ENCODE measurements around the gene TSKS.
A peak's percentile ranks its signal among the peaks of the same experiment; 100 is the strongest.

The TSKS gene

DNA sequence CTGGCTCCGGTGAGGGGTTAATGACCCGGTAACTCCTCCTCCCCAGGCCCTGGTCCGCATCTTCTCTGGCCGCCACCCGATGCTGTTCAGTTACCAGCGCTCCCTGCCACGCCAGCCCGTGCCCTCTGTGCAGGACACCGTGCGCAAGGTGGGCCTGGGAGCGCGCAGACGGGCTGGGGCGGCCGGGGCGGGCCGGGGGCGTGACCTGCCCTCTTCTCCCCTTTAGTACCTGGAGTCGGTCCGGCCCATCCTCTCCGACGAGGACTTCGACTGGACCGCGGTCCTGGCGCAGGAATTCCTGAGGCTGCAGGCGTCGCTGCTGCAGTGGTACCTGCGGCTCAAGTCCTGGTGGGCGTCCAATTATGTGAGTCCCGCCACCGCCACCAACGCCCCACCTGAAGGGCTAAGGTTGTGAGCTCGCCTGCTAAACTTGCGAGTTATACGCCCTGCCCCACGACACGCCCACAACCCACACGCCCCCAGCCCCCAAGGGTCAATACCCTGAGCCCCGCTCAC, 61.8 kb downstream of the TSKS start:
- Histone ChIP-seq H3K27ac (ENCODE audit: insufficient read depth, low read depth, low read length, poor library complexity, severe bottlenecking) (no peak overlapping the region), H3K4me1 (ENCODE audit: control insufficient read depth, insufficient read depth, low read length) (no peaks in the 10 kb centered on the region), H3K9me3 (ENCODE audit: control insufficient read depth, low read length) (no peaks in the 10 kb centered on the region), H3K27me3 (ENCODE audit: control insufficient read depth, insufficient read depth, low read length, poor library complexity, severe bottlenecking) (peaks cover 7% of the 10 kb centered on the region), H3K36me3 (ENCODE audit: control insufficient read depth, insufficient read depth, low read length) (peaks cover 15% of the 10 kb centered on the region), H3K4me3 (ENCODE audit: insufficient read depth, low read depth, low read length) (no peak overlapping the region)
- 34 to 36% methylated on average over 38 to 39 of the region's 40 CpGs for WGBS, 2 experiments

GRCh38 chr19:49700563-49700962, 62.5 kb downstream of the TSKS start:
- H3K36me3 ChIP-seq (ENCODE audit: control insufficient read depth, insufficient read depth, low read length): peaks cover 17% of the 10 kb centered on the region
- H3K4me3 ChIP-seq (ENCODE audit: insufficient read depth, low read depth, low read length): no peak overlapping the region
- no peaks in the 10 kb centered on the region for H3K9me3 ChIP-seq (ENCODE audit: control insufficient read depth, low read length)
- H3K4me1 ChIP-seq (ENCODE audit: control insufficient read depth, insufficient read depth, low read length): no peaks in the 10 kb centered on the region
- H3K27me3 ChIP-seq (ENCODE audit: control insufficient read depth, insufficient read depth, low read length, poor library complexity, severe bottlenecking): peaks cover 7% of the 10 kb centered on the region
- no peak overlapping the region for H3K27ac ChIP-seq (ENCODE audit: insufficient read depth, low read depth, low read length, poor library complexity, severe bottlenecking)
- WGBS, 2 experiments: 66 to 71% methylated on average over 11 of the region's 11 CpGs

DNA sequence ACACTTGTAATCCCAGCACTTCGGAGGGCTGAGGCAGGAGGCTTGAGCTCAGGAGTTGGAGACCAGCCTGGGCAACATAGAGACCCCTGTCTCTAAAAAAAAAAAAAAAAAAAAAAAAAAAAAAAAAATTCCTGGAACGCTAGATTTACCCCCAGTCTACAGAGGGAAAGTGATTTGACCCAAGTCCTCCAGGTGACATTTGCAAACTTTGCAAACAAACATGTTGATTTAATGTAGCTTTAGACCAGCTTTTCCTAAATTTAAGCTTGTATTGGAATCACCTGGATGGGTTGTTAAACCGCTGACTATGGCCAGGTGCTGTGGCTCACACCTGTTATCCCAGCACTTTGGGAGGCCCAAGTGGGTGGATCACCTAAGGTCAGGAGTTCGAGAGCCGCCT, 63.7 kb downstream of the TSKS start:
- H3K4me3 ChIP-seq (ENCODE audit: insufficient read depth, low read depth, low read length): no peak overlapping the region
- WGBS, 2 experiments: 91 to 94% methylated on average over 5 of the region's 5 CpGs
- peaks cover 13% of the 10 kb centered on the region for H3K36me3 ChIP-seq (ENCODE audit: control insufficient read depth, insufficient read depth, low read length)
- H3K27me3 ChIP-seq (ENCODE audit: control insufficient read depth, insufficient read depth, low read length, poor library complexity, severe bottlenecking): peaks cover 7% of the 10 kb centered on the region
- no peaks in the 10 kb centered on the region for H3K4me1 ChIP-seq (ENCODE audit: control insufficient read depth, insufficient read depth, low read length)
- H3K27ac ChIP-seq (ENCODE audit: insufficient read depth, low read depth, low read length, poor library complexity, severe bottlenecking): no peak overlapping the region
- H3K9me3 ChIP-seq (ENCODE audit: control insufficient read depth, low read length): no peaks in the 10 kb centered on the region

DNA sequence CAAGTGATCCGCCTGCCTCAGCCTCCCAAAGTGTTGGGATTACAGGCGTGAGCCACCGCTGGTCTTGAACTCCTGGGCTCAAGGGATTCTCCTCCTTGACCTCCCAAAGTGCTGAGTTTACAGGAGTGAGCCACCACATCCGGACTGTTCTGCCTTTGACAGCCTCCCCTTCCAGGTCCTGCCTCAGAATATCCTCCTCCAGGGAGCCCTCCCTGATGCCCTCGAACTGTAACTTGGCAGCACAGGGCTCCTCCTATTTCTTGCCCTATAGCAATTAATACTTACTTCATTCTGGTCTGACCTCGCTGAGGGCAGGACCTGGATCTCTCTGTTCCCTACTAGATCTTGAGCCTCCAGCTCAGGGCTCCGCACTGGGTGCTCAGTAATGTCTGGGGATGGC, 66.2 kb downstream of the TSKS start:
- H3K27ac ChIP-seq (ENCODE audit: insufficient read depth, low read depth, low read length, poor library complexity, severe bottlenecking): no peak overlapping the region

GRCh38 chr19:49696115-49696514, 67.0 kb downstream of the TSKS start:
- no peak overlapping the region for H3K27ac ChIP-seq (ENCODE audit: insufficient read depth, low read depth, low read length, poor library complexity, severe bottlenecking)
- peaks cover 3% of the 10 kb centered on the region for H3K27me3 ChIP-seq (ENCODE audit: control insufficient read depth, insufficient read depth, low read length, poor library complexity, severe bottlenecking)
- 85% methylated on average over 6 of the region's 6 CpGs for WGBS, 2 experiments
- H3K4me1 ChIP-seq (ENCODE audit: control insufficient read depth, insufficient read depth, low read length): no peaks in the 10 kb centered on the region
- peaks cover 18% of the 10 kb centered on the region for H3K36me3 ChIP-seq (ENCODE audit: control insufficient read depth, insufficient read depth, low read length)
- no peaks in the 10 kb centered on the region for H3K9me3 ChIP-seq (ENCODE audit: control insufficient read depth, low read length)
- H3K4me3 ChIP-seq (ENCODE audit: insufficient read depth, low read depth, low read length): no peak overlapping the region

More for the DNA sequence above, 66.2 kb downstream of the TSKS start:
- no peak overlapping the region for H3K4me3 ChIP-seq (ENCODE audit: insufficient read depth, low read depth, low read length)
- 95 to 96% methylated on average over 7 of the region's 7 CpGs for WGBS, 2 experiments
- peaks cover 18% of the 10 kb centered on the region for H3K36me3 ChIP-seq (ENCODE audit: control insufficient read depth, insufficient read depth, low read length)
- H3K27me3 ChIP-seq (ENCODE audit: control insufficient read depth, insufficient read depth, low read length, poor library complexity, severe bottlenecking): peaks cover 7% of the 10 kb centered on the region
- no peaks in the 10 kb centered on the region for H3K4me1 ChIP-seq (ENCODE audit: control insufficient read depth, insufficient read depth, low read length)
- H3K9me3 ChIP-seq (ENCODE audit: control insufficient read depth, low read length): no peaks in the 10 kb centered on the region

DNA sequence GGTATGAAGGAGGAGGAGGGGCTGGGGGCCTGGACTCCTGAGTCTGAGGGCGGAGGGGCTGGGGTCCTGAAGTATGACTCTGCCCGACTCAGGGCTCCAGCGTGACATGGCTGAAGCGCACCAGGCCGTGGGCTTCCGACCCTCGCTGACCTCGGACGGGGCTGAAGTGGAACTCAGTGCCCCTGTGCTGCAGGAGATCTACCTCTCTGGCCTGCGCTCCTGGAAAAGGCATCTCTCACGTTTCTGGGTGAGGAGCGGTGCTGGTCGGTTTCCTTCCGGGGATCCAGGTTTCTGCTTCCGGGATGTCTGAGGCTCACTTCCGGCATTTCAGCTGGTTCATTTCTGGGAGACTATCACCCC, 71.0 kb downstream of the TSKS start:
- Histone ChIP-seq H3K27me3 (ENCODE audit: control insufficient read depth, insufficient read depth, low read length, poor library complexity, severe bottlenecking) (no peaks in the 10 kb centered on the region), H3K4me1 (ENCODE audit: control insufficient read depth, insufficient read depth, low read length) (peaks cover 3% of the 10 kb centered on the region), H3K9me3 (ENCODE audit: control insufficient read depth, low read length) (no peaks in the 10 kb centered on the region), H3K4me3 (ENCODE audit: insufficient read depth, low read depth, low read length) (peak overlapping the region; percentile 69), H3K27ac (ENCODE audit: insufficient read depth, low read depth, low read length, poor library complexity, severe bottlenecking) (no peak overlapping the region), H3K36me3 (ENCODE audit: control insufficient read depth, insufficient read depth, low read length) (peaks cover 24% of the 10 kb centered on the region)
- 75 to 78% methylated on average over 16 of the region's 16 CpGs for WGBS, 2 experiments

GRCh38 chr19:49691243-49692146, 71.6 kb downstream of the TSKS start:
- peaks cover 3% of the 10 kb centered on the region for H3K4me1 ChIP-seq (ENCODE audit: control insufficient read depth, insufficient read depth, low read length)
- whole genome bisulfite sequencing, 2 experiments: 13 to 15% methylated on average over 39 of the region's 39 CpGs
- peak overlapping the region; percentile 69 for H3K4me3 ChIP-seq (ENCODE audit: insufficient read depth, low read depth, low read length)
- H3K27me3 ChIP-seq (ENCODE audit: control insufficient read depth, insufficient read depth, low read length, poor library complexity, severe bottlenecking): no peaks in the 10 kb centered on the region
- H3K27ac ChIP-seq (ENCODE audit: insufficient read depth, low read depth, low read length, poor library complexity, severe bottlenecking): peak overlapping the region; percentile 45
- H3K9me3 ChIP-seq (ENCODE audit: control insufficient read depth, low read length): no peaks in the 10 kb centered on the region
- peaks cover 21% of the 10 kb centered on the region for H3K36me3 ChIP-seq (ENCODE audit: control insufficient read depth, insufficient read depth, low read length)

DNA sequence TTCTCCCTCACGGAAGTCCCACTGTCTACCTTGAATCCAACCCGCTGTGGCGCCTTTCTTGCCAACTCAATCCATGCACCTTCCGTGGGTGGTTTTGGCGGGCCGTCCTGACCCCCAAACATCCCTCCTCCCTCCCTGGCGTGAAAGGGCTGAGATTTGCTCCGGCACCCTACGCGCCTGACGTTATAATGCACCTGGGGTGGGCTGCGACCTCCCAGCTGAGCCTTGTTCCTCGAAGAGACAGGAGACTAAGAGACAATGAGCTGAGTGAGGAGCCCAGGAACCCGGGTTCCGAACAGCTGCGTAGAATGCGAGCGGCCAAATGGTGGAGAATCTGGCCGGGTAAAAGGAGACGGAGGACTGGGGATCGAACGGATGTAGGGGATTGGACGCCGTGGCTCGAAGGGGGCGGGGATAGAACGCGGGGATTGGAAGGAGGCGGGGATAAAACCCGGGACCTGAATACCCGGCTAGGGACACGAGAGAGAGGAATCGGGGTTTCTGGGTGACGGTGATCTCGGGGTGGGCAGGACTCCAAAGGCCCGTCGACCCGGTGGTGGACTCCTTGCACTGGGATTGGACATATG, 72.4 kb downstream of the TSKS start, which contains the start of gene CPT1C:
TSS of gene CPT1C (plus strand) at position 461 of the 587 bp plus-strand sequence. CDS start 1,137 bp downstream, outside the sequence.
- Histone ChIP-seq H3K36me3 (ENCODE audit: control insufficient read depth, insufficient read depth, low read length) (peaks cover 18% of the 10 kb centered on the region), H3K9me3 (ENCODE audit: control insufficient read depth, low read length) (no peaks in the 10 kb centered on the region), H3K27ac (ENCODE audit: insufficient read depth, low read depth, low read length, poor library complexity, severe bottlenecking) (peak within 1 kb of the TSS; percentile 45), H3K27me3 (ENCODE audit: control insufficient read depth, insufficient read depth, low read length, poor library complexity, severe bottlenecking) (no peaks in the 10 kb centered on the region), H3K4me1 (ENCODE audit: control insufficient read depth, insufficient read depth, low read length) (peaks cover 3% of the 10 kb centered on the region), H3K4me3 (ENCODE audit: insufficient read depth, low read depth, low read length) (peak within 1 kb of the TSS; percentile 69)
- WGBS, 2 experiments: 9 to 10% methylated on average over 38 of the region's 38 CpGs

GRCh38 chr19:49690079-49690655, 72.9 kb downstream of the TSKS start:
- Histone ChIP-seq H3K9me3 (ENCODE audit: control insufficient read depth, low read length) (no peaks in the 10 kb centered on the region), H3K36me3 (ENCODE audit: control insufficient read depth, insufficient read depth, low read length) (peaks cover 20% of the 10 kb centered on the region), H3K27ac (ENCODE audit: insufficient read depth, low read depth, low read length, poor library complexity, severe bottlenecking) (peak overlapping the region; percentile 17), H3K4me1 (ENCODE audit: control insufficient read depth, insufficient read depth, low read length) (peaks cover 3% of the 10 kb centered on the region), H3K27me3 (ENCODE audit: control insufficient read depth, insufficient read depth, low read length, poor library complexity, severe bottlenecking) (no peaks in the 10 kb centered on the region), H3K4me3 (ENCODE audit: insufficient read depth, low read depth, low read length) (peak overlapping the region; percentile 69)
- WGBS, 2 experiments: 87 to 90% methylated on average over 39 of the region's 39 CpGs
